ENCODE data around the gene TUBB1. TPM values are rescaled to one million over a fixed set of nuclear protein-coding genes. Genes with fewer than 3 reads are reported as not detected.

Gene TUBB1
- total and polyA plus RNA-seq, 4 donors = 0.64 to 6.8 (median 3.7) TPM

- no peak for DNase-seq
- Histone ChIP-seq H3K4me3 (no peak overlapping the region), H3K36me3 (ENCODE audit: control insufficient read depth in 4 of 4, insufficient read depth in 4 of 4, low read length in 4 of 4) (no peaks in the 10 kb centered on the region), H3K27ac (ENCODE audit: low read depth in 1 of 2, low read length in 1 of 2) (no peak overlapping the region), H3K9ac (ENCODE audit: insufficient read depth in 1 of 2, low read length in 2 of 2) (no peak overlapping the region), H3K27me3 (ENCODE audit: control insufficient read depth in 3 of 3, insufficient read depth in 3 of 3, low read length in 2 of 3) (no peaks in the 10 kb centered on the region), H3K4me1 (ENCODE audit: control insufficient read depth in 5 of 5, insufficient read depth in 5 of 5, low read length in 5 of 5) (peaks cover 0 to 34% (median 5%) of the 10 kb centered on the region in 5 donors), H3K9me3 (ENCODE audit: control insufficient read depth in 4 of 4, insufficient read depth in 3 of 4, low read length in 3 of 4) (no peaks in the 10 kb centered on the region)
- 91 to 93% methylated on average over 17 of the region's 17 CpGs for WGBS, 2 donors
- TF ChIP-seq CTCF (IDR thresholded peaks at IDR 0.05; ENCODE audit: control extremely low read depth, extremely low read depth) = no peak
- no peak for ATAC-seq (ENCODE audit: insufficient read depth, low FRiP score)
These were observed 5.9 kb upstream of the TUBB1 start for GRCh38 chr20:59013031-59013951.

GRCh38 chr20:59013959-59014608 is 5.1 kb upstream of the TUBB1 start:
- TF ChIP-seq CTCF (IDR thresholded peaks at IDR 0.05; ENCODE audit: control extremely low read depth, extremely low read depth) = no peak
- Histone ChIP-seq H3K9ac (ENCODE audit: insufficient read depth in 1 of 2, low read length in 2 of 2) (no peak overlapping the region), H3K27me3 (ENCODE audit: control insufficient read depth in 3 of 3, insufficient read depth in 3 of 3, low read length in 2 of 3) (no peaks in the 10 kb centered on the region), H3K27ac (ENCODE audit: low read depth in 1 of 2, low read length in 1 of 2) (no peak overlapping the region), H3K36me3 (ENCODE audit: control insufficient read depth in 4 of 4, insufficient read depth in 4 of 4, low read length in 4 of 4) (no peaks in the 10 kb centered on the region), H3K9me3 (ENCODE audit: control insufficient read depth in 4 of 4, insufficient read depth in 3 of 4, low read length in 3 of 4) (no peaks in the 10 kb centered on the region), H3K4me3 (no peak overlapping the region), H3K4me1 (ENCODE audit: control insufficient read depth in 5 of 5, insufficient read depth in 5 of 5, low read length in 5 of 5) (peaks cover 0 to 34% (median 5%) of the 10 kb centered on the region in 5 donors)
- DNase-seq = no peak
- WGBS, 2 donors = 64 to 71% methylated on average over 13 of the region's 13 CpGs
- no peak for ATAC-seq (ENCODE audit: insufficient read depth, low FRiP score)

- no peak for DNase-seq
- H3K27me3 ChIP-seq (ENCODE audit: control insufficient read depth in 3 of 3, insufficient read depth in 3 of 3, low read length in 2 of 3) = no peaks in the 10 kb centered on the region
- H3K4me1 ChIP-seq (ENCODE audit: control insufficient read depth in 5 of 5, insufficient read depth in 5 of 5, low read length in 5 of 5) = peaks cover 0 to 34% (median 5%) of the 10 kb centered on the region in 5 donors
- no peak for TF ChIP-seq CTCF (IDR thresholded peaks at IDR 0.05; ENCODE audit: control extremely low read depth, extremely low read depth)
- H3K36me3 ChIP-seq (ENCODE audit: control insufficient read depth in 4 of 4, insufficient read depth in 4 of 4, low read length in 4 of 4) = no peaks in the 10 kb centered on the region
- no peak overlapping the region for H3K4me3 ChIP-seq
- WGBS, 2 donors = 78 to 86% methylated on average over 17 of the region's 17 CpGs
- H3K9me3 ChIP-seq (ENCODE audit: control insufficient read depth in 4 of 4, insufficient read depth in 3 of 4, low read length in 3 of 4) = no peaks in the 10 kb centered on the region
- H3K9ac ChIP-seq (ENCODE audit: insufficient read depth in 1 of 2, low read length in 2 of 2) = no peak overlapping the region
- H3K27ac ChIP-seq (ENCODE audit: low read depth in 1 of 2, low read length in 1 of 2) = no peak overlapping the region
- ATAC-seq (ENCODE audit: insufficient read depth, low FRiP score) = no peak
These were observed 4.4 kb upstream of the TUBB1 start for GRCh38 chr20:59014680-59015389.
